Gastroesophageal sphincter (tissue), 3 donors: ENCODE results near the gene NUP98.

Experiments
- CTCF ChIP-seq, 4 experiments: fragments of 200-600 bp in 2 of 4; fragments of 450-650 bp in 2 of 4; sonication (generic) in 1 of 4; IDR thresholded peaks; one replicate each; pipeline ENCODE4 v1.5.1; 2017 to 2019; ENCODE audit warnings: antibody characterized with exemption in 4 of 4, mild to moderate bottlenecking in 2 of 4, moderate library complexity in 2 of 4
- POLR2AphosphoS5 ChIP-seq: sonication (generic); formaldehyde crosslinking; IDR thresholded peaks from one replicate; pipeline ENCODE4 v1.6.1; 2017; ENCODE audit warnings: antibody characterized with exemption

DNA sequence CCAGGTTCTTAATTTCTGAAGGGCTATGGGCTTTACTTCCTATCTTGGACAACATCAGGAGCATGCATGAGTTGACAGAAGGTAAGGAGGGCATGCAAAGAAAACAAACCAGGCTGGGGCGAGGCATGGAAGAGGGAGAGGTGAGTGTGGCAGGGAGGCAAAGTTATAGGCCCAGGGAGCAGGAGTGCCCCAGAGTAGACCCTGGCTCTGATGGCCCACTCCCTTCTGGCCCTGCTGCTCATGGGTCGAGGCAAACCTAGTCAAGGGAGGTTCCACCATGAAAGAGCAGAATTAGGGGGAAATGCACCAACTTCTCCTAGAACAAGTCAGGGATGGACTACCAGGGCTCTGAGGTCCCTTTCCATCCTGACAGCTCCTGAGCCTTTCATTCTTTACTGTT is 136.4 kb downstream of the NUP98 start:
- TF ChIP-seq CTCF (IDR thresholded peaks at IDR 0.05) (no peak), POLR2AphosphoS5 (no peak)
